Stimulated activated CD8-positive, alpha-beta memory T cell treated with anti-CD3 and anti-CD28 coated beads, Interleukin-12 subunit alpha, Interleukin-12 subunit beta, amount 100 ng/mL, for 24 hours (primary cell): ENCODE results near the gene PKDREJ.

Experiments
- DNase-seq: peaks from one replicate; pipeline ENCODE4 v3.0.0-alpha.2; 2020; ENCODE audit errors: extremely low read depth

Gene PKDREJ

GRCh38 chr22:46237453-46238124 is 25.6 kb downstream of the PKDREJ start:
- no peak for DNase-seq

- DNase-seq = no peak
Measured at GRCh38 chr22:46234969-46235368, 28.2 kb downstream of the PKDREJ start.

DNA sequence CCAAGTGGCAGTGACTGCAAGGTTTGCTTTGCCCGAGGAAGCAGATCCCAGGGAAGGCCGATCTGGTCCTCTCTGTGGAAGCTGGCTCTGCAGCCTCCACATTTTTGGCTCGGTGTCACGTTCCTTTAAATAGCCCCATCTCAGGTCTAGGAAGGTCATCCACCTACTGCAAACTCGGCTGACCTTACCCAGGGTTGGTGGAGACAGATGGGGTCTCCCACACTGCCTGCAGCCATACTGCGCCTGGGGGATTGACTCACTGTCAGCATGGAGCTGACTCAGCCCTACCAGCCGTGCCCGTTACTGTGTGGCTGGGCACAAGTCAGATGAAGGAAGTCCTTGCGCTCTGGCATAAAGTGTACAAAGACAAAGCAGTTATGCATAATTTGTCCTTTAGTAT is 29.9 kb downstream of the PKDREJ start:
- DNase-seq = no peak

- DNase-seq = no peak
Measured at GRCh38 chr22:46230262-46230901, 32.8 kb downstream of the PKDREJ start.

GRCh38 chr22:46229701-46230100 is 33.4 kb downstream of the PKDREJ start:
- DNase-seq = no peak

- DNase-seq = no peak
Measured at GRCh38 chr22:46226577-46226976, 36.6 kb downstream of the PKDREJ start.

DNA sequence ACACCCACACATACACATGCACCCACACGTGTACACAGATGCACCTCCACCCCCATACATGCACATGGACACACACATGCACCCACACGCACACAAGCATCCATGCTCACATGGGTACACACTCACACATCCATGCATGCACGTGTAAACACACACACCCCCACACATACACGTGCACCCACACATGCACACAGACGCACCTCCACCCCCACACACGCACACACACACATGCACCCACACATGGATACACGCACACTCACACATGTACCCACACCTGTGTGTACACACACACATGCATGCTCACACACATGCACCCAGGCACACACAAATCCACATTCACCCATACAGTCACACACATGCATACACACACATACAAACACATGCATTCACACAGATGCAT is 37.5 kb downstream of the PKDREJ start:
- no peak for DNase-seq

DNA sequence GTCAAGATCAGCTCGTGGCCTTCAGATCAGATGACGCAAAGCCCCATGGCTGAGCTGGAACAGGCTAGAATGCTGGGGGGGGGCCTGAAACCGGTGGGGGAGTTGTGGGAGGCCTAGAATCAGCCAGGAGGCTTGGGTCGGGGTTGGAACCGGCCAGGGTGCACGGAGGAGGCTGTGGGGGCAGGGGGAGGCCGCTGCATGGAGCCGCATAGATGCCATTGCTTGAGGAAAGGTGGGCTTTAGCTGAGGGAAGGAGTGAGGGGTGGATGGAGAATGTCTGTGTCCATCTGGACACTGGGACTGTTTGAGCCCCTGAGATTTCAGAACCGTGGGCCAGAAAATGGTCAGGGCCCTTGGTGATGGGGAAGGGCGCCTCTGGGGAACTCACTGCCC is 38.2 kb downstream of the PKDREJ start:
- no peak for DNase-seq

DNA sequence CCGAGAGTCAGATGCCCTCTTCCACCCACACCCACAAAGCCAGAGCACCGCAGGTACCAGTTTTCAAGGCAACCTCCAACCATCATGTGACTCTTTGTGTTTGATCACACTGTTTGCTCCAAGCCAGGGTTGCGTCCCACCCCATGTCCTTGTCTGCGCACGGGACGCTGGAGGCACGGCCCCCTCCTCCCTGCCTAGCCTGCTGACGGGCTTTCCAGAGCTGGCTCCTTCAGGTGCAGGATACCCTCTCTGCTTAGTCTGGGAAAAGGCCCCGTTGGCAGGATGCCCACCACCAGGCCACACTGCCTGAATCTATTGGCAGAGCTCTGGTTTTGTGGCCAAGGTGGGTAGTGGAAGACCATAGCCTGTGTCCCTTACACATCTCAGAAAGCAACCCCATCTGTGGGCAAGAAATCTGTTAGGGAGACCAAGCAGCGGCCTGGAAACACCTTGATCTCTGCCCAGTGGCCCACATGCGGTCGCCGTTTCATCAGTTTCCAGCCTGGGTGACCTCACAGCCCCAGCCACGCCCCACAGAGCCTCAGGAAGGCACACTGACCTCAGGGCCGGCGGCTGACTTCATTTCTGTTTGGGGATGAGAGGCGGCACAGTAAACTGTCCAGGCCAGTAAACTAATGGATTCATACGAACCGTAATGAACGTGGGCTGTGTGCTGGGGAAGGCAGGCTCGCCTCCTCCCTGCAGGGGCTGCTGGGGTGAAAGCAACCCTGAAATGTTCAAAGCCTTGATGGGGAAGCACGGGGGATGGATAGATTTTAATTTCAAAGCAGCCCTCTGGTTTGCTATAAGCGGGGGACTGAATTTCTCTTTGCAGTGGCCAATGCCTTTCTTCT is 38.9 kb downstream of the PKDREJ start:
- DNase-seq = no peak

DNA sequence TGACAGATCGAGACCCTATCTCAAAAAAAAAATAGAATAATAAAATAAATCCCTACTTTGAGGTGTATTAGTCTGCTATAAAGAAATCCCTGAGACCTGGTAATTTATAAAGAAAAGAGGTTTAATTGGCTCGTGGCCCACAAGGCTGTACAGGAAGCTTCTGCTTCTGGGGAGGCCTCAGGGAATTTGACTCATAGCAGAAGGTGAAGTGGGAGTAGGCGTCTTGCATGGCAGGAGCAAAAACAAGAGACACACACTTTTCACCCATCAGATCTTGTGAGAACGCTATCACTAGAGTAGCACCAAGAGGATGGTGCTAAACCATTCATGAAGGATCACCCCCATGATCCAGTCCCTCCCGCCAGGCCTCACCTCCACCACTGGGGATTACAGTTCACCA is 42.2 kb downstream of the PKDREJ start:
- DNase-seq = no peak

DNA sequence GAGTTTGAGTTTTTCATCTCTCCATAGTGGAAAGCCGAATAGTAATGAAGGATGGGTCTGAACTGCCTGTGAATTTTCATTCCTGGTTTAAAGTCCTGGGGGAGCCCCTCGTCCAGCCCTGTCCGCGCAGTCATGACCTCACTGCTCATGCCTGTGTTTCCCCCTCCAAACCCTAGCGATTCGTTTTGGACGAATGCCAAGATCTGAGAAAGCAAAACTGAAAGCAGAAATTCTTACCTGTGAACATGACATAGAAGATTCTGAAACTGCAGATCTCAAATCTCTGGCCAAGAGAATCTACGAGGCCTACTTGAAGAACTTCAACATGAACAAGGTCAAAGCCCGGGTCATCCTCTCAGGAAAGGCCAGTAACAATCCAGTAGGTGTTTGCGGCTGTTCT is 43.5 kb downstream of the PKDREJ start:
- DNase-seq = no peak

DNA sequence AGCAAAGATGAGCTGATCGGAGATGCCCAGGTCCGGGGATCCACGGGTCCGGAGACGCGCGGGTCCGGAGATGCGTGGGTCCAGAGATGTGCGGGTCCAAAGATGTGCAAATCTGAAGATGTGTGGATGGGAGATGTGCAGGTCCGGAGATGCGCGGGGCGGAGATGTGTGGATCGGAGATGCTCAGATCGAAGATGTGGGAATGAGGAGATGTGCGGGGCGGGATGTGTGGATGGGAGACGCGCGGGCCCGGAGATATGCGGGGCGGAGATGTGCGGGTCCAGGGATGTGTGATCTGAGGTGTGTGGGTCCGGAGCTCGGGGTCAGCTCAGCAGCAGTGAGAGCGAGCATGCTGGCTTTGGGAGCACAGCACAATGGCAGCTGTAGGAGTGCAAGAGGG is 48.5 kb downstream of the PKDREJ start:
- no peak for DNase-seq

DNA sequence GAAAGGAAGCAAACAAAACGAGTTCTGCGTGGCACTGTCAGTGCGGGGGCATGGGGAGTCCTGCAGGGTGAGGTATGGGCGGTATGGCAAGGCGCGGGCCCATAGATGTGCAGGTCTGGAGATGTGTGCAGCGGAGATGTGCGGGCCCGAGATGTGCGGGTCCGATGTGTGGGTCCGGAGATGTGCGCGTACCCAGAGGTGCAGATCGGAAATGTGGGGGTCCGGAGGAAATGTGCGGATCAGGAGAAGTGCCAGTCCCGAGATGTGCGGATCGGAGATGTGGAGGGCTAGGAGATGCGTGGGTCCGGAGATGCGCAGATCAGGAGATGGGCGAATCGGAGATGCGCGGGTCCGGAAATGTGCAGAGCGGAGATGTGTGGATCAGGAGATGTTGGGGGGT is 49.0 kb downstream of the PKDREJ start:
- no peak for DNase-seq

- DNase-seq = no peak
Measured at GRCh38 chr22:46213052-46213451, 50.1 kb downstream of the PKDREJ start.

DNA sequence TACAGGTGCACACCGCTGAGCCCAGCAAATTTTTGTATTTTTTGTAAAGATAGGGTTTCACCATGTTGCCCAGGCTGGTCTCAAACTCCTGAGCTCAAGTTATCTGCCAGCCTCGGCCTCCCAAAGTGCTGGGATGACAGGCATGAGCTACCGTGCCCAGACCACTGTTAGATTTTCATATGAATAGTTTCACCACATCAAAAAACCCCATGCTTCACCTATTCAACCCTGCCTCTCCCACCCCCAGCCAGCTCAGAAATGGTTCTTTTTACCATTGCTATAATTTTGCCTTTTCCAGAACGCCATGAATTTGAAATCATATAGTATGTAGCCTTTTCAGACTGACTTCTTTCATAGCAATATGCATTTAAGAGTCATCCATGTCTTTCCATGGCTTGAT is 50.9 kb downstream of the PKDREJ start:
- DNase-seq = no peak

GRCh38 chr22:46209262-46209661 is 53.9 kb downstream of the PKDREJ start:
- no peak for DNase-seq
